Immature natural killer cell (primary cell): ENCODE results near the gene PSMD8. TPM values are rescaled to one million over a fixed set of nuclear protein-coding genes. Genes with fewer than 3 reads are reported as not detected.
"Not testable (repeated sequence)": the region's sequence is repeated elsewhere in the genome, so short reads cannot be mapped to it uniquely, and the experiment has no call there.

Experiments
- DNase-seq, 3 donors: peaks; one replicate each; pipeline ENCODE4 v3.0.0; 2022; ENCODE audit warnings: mixed read lengths in 1 of 3
- H3K27ac Mint-ChIP-seq, 6 donors: one replicate each; pipeline ENCODE4 v1.8.0; 2020; ENCODE audit warnings: mixed read lengths in 6 of 6, mild to moderate bottlenecking in 5 of 6, inconsistent platforms in 4 of 6, moderate library complexity in 3 of 6
- H3K27me3 Mint-ChIP-seq, 3 donors: one replicate each; pipeline ENCODE4 v1.8.0; 2020 to 2021; ENCODE audit warnings: low read depth in 3 of 3, mild to moderate bottlenecking in 3 of 3, mixed read lengths in 3 of 3, moderate library complexity in 3 of 3, inconsistent platforms in 1 of 3
- H3K36me3 Mint-ChIP-seq, 3 donors: one replicate each; pipeline ENCODE4 v1.8.0; 2020; ENCODE audit warnings: mixed read lengths in 3 of 3, inconsistent platforms in 2 of 3, mild to moderate bottlenecking in 2 of 3
- H3K4me1 Mint-ChIP-seq, 2 donors: one replicate each; pipeline ENCODE4 v1.8.0; 2020; ENCODE audit warnings: inconsistent platforms in 2 of 2, mild to moderate bottlenecking in 2 of 2, mixed read lengths in 2 of 2, moderate library complexity in 1 of 2
- H3K4me3 Mint-ChIP-seq, 5 donors: one replicate each; pipeline ENCODE4 v1.8.0; 2020; ENCODE audit warnings: mild to moderate bottlenecking in 5 of 5, mixed read lengths in 5 of 5, inconsistent platforms in 3 of 5, moderate library complexity in 3 of 5
- H3K9me3 Mint-ChIP-seq, 6 donors: one replicate each; pipeline ENCODE4 v1.8.0; 2020; ENCODE audit warnings: mild to moderate bottlenecking in 6 of 6, mixed read lengths in 6 of 6, inconsistent platforms in 4 of 6, moderate library complexity in 3 of 6
- polyA plus RNA-seq, 3 donors: library from polyadenylated mRNA; unstranded; fragments of 300-500 nt; fragmentation: Illumina TruSeq; gene quantifications; one replicate each; pipeline ENCODE4 v1.2.3, GENCODE V29; 2021

Gene PSMD8
- polyA plus RNA-seq, 3 donors from 2014 or later: 210 to 298 (median 236) TPM

DNA sequence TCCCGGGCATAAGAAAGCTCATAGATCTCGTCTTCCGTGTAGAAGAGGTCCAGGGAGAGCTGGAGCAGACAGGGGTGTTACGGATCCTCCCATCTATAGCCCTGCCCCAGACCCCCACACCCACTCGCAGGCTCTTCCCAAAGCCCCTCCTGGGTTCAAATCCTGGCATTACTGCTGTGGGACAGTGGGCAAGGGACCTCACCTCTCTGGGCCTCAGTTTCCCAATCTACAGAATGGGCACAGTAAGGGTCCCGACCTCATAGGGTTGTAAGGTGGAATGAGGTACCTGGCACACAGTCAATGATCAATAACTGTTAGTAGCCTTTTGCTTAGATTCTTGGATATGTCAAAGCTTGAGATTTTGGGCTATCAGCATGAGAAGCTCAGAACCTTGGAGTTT is 39.0 kb downstream of the PSMD8 start:
- H3K27me3 Mint-ChIP-seq: peaks cover 0 to 6% (median 0%) of the 10 kb centered on the region in 3 donors
- H3K4me3 Mint-ChIP-seq: no peak overlapping the region
- no peak overlapping the region for H3K27ac Mint-ChIP-seq
- H3K36me3 Mint-ChIP-seq: no peaks in the 10 kb centered on the region
- no peaks in the 10 kb centered on the region for H3K9me3 Mint-ChIP-seq
- DNase-seq: no peak
- peaks cover 15 to 17% of the 10 kb centered on the region in 2 donors for H3K4me1 Mint-ChIP-seq

DNA sequence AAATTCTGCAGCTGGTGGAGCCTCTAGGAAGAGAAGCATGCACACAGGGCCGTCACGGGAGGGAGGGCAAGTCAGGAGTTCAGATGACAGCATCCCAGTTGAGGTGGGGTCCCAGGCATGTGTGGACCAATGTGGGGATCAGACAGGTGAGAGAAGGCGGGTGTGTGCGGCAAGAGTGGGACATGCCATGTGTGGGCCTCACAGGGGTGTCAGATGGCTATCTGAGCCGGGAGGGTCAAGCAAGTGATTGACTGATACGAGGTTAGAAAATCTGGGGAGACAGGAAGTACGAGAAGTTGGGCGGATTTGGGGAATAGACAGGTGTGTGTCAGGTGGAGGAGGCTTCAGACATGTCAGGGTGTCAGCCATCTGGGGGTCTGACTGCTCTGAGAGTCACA is 42.8 kb downstream of the PSMD8 start:
- H3K9me3 Mint-ChIP-seq: no peaks in the 10 kb centered on the region
- peaks cover 0 to 6% (median 4%) of the 10 kb centered on the region in 3 donors for H3K27me3 Mint-ChIP-seq
- peaks cover 17 to 20% of the 10 kb centered on the region in 2 donors for H3K4me1 Mint-ChIP-seq
- H3K27ac Mint-ChIP-seq: peak overlapping the region in 3 of 6 donors; percentile 6 to 72 (median 71)
- no peak for DNase-seq
- peak overlapping the region; percentile 72 to 84 (median 77) for H3K4me3 Mint-ChIP-seq
- no peaks in the 10 kb centered on the region for H3K36me3 Mint-ChIP-seq

DNA sequence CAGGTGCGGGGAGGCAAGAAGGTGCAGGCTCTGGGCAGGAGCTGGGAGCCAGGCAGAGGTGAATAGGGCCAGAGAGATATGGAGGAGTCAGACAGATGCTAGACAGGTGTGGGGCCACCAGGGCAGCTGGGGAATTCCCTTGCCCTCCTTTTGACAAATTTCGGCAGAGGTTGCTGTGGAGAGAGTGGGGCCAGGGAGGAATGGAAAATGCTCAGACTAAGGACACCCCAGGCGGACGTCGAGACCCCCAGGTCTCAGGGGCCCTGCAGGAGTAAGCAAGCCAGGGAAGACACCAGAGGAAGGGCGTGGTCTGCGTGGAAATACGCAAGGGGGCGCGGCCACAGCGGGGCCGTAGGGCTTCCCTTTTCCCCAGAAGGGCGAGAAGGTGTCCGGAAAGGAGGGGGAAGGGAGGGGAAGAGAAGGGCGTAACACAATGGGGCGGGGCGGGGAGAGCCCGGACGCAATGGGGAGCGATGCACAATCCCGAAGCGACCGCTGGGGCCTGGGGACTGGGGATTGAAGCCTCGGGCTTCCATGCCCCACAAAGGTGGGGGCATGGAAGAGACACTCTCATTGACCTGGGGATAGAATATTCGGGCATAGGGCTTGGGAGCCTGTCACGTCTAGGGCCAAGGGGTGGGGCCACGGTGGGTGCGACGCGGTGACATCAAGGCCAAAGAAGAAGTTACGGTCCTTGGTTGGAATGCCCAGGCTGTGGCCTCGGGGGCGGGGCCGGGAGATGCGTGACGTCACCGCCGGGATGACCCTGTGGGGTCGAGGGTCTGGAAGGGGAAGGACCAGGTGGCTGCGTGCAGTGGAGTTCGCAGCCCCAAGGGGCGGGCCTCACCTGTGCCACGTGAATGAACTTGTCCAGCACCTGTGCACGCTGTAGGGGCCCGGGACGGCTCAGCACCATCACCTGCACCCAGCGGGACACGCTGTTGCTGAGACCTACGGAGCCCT is 43.5 kb downstream of the PSMD8 start:
- Mint-ChIP-seq H3K27me3 (peaks cover 0 to 6% (median 5%) of the 10 kb centered on the region in 3 donors), H3K9me3 (no peaks in the 10 kb centered on the region), H3K4me3 (peak overlapping the region; percentile 72 to 84 (median 77)), H3K36me3 (no peaks in the 10 kb centered on the region), H3K27ac (peak overlapping the region in 4 of 6 donors; percentile 6 to 72 (median 63)), H3K4me1 (peaks cover 17 to 20% of the 10 kb centered on the region in 2 donors)
- DNase-seq: peak in 2 of 3 donors; percentile 20 to 23

DNA sequence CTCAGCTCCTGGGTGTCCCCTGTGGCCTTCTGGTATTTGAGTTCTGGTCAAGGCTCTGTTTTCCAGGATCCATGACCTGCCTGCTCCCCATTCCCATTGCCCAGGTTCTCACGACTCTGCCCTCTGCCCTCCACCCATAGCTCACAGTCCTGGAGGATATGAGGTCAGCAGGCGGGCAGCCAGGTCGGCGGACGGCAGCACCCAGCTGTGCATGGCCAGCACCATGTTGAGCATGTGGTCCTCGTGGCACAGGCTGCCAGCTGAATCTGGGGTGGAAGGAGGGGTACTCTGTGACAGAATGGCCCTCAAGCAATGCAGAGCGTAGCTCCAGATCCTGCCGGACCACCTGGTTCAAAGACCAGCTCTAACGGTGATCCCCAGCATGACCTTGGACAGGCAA is 46.6 kb downstream of the PSMD8 start:
- Mint-ChIP-seq H3K4me3 (no peak overlapping the region), H3K4me1 (peaks cover 18 to 20% of the 10 kb centered on the region in 2 donors), H3K27me3 (peaks cover 0 to 9% (median 8%) of the 10 kb centered on the region in 3 donors), H3K36me3 (no peaks in the 10 kb centered on the region), H3K9me3 (peaks cover 0 to 2% (median 0%) of the 10 kb centered on the region in 6 donors), H3K27ac (no peak overlapping the region)
- DNase-seq: no peak

DNA sequence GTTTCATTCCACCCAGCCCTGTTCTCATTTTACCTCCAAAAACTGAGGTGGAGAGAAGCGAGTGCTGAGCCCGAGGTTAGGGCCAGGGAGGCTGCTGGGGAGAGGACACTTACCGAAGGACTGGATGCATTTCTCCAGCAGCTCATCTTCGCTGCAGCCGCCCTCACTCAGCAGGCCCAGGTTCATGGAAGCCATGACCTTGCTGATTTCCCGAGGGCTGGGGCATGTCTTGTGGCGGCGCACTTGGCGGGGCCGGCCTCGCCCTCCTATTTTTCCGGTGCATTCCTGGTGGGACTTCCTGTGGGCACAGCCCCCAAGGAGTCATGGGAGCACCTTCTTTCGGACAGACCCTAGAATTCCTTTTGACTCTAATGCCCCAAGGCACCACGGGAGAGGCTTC is 47.5 kb downstream of the PSMD8 start:
- Mint-ChIP-seq H3K27ac (no peak overlapping the region), H3K4me1 (peaks cover 18 to 25% of the 10 kb centered on the region in 2 donors), H3K4me3 (no peak overlapping the region), H3K9me3 (peaks cover 0 to 2% (median 0%) of the 10 kb centered on the region in 6 donors), H3K27me3 (peaks cover 3 to 9% (median 9%) of the 10 kb centered on the region in 3 donors), H3K36me3 (no peaks in the 10 kb centered on the region)
- no peak for DNase-seq

DNA sequence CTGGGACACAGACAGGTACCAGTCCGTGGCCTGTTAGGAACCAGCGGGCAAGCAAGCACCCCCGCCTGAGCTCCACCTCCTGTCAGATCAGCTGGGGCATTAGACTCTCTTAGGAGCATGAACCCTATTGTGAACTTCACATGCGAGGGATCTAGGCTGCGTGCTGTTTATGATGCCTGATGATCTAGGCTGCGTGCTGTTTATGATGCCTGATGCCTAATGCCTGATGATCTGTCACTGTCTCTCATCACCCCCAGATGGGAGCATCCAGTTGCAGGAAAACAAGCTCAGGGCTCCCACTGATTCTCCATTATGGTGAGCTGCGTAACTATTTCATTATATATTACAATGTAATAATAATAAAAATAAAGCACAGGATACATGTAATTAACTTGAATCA is 48.1 kb downstream of the PSMD8 start:
- Mint-ChIP-seq H3K27ac (no peak overlapping the region), H3K27me3 (peaks cover 7 to 12% (median 9%) of the 10 kb centered on the region in 3 donors), H3K36me3 (no peaks in the 10 kb centered on the region), H3K4me3 (no peak overlapping the region), H3K4me1 (peaks cover 12 to 19% of the 10 kb centered on the region in 2 donors), H3K9me3 (peaks cover 0 to 2% (median 0%) of the 10 kb centered on the region in 6 donors)
- DNase-seq: no peak

DNA sequence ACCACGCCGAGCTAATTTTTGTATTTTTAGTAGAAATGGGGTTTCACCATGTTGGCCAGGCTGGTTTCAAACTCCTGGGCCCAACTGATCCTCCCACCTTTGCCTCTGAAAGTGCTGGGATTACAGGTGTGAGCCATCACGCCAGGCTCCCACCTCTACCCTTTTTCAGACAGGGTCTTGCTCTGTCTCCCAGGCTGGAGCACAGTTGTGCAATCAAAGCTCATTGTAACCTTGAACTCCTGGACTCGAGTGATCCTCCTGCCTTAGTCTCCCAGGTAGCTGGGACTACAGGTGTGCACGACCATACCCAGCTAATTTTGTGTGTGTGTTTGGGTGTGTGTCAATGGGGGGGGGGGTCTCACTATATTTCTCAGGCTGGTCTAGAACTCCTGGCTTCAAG is 49.9 kb downstream of the PSMD8 start:
- Mint-ChIP-seq H3K4me1 (peaks cover 3 to 6% of the 10 kb centered on the region in 2 donors), H3K27me3 (peaks cover 3 to 17% (median 11%) of the 10 kb centered on the region in 3 donors), H3K9me3 (peaks cover 0 to 2% (median 0%) of the 10 kb centered on the region in 6 donors), H3K27ac (no peak overlapping the region), H3K36me3 (no peaks in the 10 kb centered on the region), H3K4me3 (no peak overlapping the region)
- no peak for DNase-seq

DNA sequence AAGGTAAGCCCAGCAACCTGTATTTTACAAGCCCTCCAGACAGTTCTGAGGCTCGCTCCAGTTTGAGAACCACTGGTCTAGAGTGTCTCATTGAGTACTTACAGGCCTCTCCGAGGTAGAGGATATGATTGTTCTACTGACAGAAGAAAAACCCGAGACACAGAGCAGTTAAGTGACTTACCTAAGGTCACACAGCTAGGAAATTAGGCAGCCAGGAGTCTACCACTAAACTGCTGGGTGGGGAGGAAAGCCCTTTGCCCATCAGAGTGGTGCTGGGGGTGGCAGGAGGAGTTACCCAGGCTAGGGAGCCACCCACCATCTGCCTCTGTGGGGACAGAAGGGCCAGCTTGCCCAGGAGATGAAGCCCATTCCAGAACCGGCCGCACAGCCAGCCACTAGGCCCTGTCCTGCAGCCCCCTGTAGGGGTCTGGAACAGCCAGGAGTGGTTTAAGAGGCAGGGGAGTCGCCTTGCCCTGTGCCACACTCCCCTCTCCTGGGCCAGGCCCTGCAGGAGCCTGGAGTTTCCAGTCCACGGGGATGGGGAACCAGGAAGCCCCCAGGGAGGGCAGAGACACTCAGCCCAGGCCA is 50.9 kb downstream of the PSMD8 start:
- peaks cover 3 to 19% (median 11%) of the 10 kb centered on the region in 3 donors for H3K27me3 Mint-ChIP-seq
- H3K4me1 Mint-ChIP-seq: peaks cover 3 to 6% of the 10 kb centered on the region in 2 donors
- H3K36me3 Mint-ChIP-seq: no peaks in the 10 kb centered on the region
- peaks cover 0 to 2% (median 0%) of the 10 kb centered on the region in 6 donors for H3K9me3 Mint-ChIP-seq
- peak overlapping the region in 1 of 5 donors; percentile 56 for H3K4me3 Mint-ChIP-seq
- DNase-seq: no peak
- H3K27ac Mint-ChIP-seq: no peak overlapping the region

DNA sequence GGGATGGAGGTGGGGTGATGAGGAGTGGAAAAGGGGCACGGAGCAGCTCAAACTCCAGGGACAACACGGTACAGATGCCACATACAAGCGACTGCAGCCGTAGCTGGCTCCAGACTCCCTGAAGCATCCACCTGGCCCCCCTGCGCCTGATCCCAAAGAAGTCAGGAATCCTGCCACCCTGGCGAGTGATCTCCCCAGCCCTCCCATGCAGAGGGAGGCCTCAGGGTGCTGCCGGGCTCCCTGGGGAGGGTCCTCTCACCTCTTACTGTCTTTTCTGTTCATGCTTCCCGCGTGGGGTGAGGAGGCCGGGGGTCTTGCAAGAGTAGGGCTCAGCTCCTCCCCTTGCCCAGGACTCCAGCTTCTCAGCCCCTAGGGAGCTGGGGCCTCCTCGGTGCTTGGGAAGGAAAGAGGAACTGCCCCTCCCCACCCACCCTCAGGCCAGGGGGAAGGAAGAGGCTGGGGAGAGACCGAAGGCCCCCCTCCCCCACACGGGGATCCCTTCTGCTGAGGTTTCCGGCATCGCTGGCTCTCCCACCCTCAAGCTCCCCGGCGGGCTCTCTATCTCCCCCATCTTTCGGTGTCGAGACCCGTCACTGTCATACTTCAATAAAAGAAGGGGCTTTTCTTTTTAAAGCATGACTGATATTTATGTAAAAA is 51.6 kb downstream of the PSMD8 start, which contains the start of gene RASGRP4:
TSS of gene RASGRP4 (minus strand) at position 410 of the 657 bp plus-strand sequence. CDS start at position 282, 128 bp downstream.
- Mint-ChIP-seq H3K4me1 (peaks cover 3 to 6% of the 10 kb centered on the region in 2 donors), H3K27me3 (peaks cover 3 to 16% (median 11%) of the 10 kb centered on the region in 3 donors), H3K36me3 (no peaks in the 10 kb centered on the region), H3K27ac (no peak within 1 kb of the TSS), H3K4me3 (peak within 1 kb of the TSS in 3 of 5 donors; percentile 22 to 58 (median 49)), H3K9me3 (peaks cover 0 to 2% (median 0%) of the 10 kb centered on the region in 6 donors)
- no peak for DNase-seq

DNA sequence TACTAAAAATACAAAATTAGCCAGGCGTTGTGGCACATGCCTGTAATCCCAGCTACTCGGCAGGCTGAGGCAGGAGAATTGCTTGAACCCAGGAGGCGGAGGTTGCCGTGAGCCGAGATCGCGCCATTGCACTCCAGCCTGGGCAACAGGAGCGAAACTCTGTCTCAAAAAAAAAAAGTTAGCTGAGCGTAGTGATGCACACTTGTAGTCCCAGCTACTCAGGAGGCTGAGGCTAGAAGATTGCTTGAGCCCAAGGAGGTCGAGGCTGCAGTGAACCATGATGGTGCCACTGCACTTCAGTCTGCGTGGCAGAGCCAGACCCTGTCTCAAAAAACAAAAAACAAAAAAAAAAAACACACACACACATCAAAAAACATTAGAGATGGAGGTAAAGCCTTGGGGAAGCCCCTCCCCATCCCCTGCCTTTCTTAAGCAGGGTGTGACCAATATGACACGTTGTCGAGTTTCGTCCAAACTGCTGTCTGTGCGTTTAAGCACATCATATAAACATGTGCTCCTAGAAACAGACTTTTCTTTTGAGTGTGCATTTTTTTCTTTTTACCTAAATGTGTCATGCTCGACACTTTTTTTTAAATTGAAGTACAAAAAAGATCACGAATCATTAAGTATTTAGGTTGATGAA is 52.8 kb downstream of the PSMD8 start:
- not testable (repeated sequence) for H3K9me3 Mint-ChIP-seq, H3K4me3 Mint-ChIP-seq, DNase-seq, H3K36me3 Mint-ChIP-seq, H3K27ac Mint-ChIP-seq, H3K4me1 Mint-ChIP-seq
- H3K27me3 Mint-ChIP-seq: peaks cover 3 to 15% (median 12%) of the 10 kb centered on the region in 3 donors

DNA sequence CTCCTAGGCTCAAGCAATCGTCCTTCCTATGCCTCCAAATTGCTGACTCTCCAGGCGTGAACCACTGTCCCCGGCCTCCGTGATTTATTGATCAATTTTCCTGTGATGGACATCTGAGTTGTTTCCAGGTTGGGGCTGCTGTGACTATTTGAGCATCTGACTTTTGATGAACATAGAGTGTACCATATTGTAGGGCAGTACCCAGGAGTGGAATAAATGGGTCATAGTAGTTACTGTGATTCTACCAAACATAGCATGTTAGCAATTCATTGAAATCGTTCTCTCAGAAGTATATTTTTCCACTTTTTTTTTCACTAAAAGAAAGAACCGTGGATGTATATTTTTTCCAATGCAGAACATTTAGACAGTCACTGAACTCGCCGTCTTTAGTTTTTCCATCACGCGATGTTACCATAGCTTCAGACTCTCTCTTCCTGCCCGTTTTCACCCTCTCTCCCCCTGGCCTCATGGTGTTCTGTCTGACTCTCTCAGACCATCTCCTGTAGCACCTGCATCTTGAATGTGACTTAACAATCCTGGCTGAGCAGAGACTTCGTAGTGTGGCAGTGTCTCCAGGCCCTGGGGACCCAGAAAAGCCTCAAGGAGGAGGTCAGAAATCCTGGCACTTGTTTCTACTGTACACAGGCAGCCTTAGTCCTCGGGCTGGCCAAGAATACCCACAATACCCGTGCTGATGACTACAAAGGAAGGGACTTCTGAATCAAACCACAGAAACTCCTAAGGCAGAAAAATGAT is 54.9 kb downstream of the PSMD8 start:
- Mint-ChIP-seq H3K9me3 (peaks cover 0 to under 1% (median 0%) of the 10 kb centered on the region in 6 donors), H3K4me1 (peaks cover 6 to 13% of the 10 kb centered on the region in 2 donors), H3K36me3 (no peaks in the 10 kb centered on the region), H3K27ac (no peak overlapping the region), H3K4me3 (no peak overlapping the region), H3K27me3 (peaks cover 3 to 16% (median 15%) of the 10 kb centered on the region in 3 donors)
- no peak for DNase-seq

DNA sequence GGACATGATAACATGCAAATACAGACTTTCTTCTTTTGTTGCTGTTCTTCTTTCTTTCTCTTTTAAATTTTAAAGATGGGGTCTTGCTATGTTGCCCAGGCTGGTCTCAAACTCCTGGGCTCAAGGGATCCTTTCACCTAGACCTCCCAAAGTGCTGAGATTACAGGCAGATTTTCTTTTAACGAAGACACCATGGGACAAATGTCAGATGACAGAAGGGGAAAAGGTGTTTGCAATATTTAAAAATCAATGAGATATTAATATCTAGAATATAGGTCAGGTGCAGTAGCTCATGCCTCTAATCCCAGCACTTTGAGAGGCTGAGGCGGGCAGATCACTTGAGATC is 55.4 kb downstream of the PSMD8 start:
- no peak for DNase-seq
- Mint-ChIP-seq H3K27me3 (peaks cover 3 to 18% (median 15%) of the 10 kb centered on the region in 3 donors), H3K36me3 (no peaks in the 10 kb centered on the region), H3K4me3 (no peak overlapping the region), H3K9me3 (no peaks in the 10 kb centered on the region), H3K27ac (no peak overlapping the region), H3K4me1 (peaks cover 6 to 15% of the 10 kb centered on the region in 2 donors)
